ENCODE measurements around the gene SLC44A1.

SLC44A1 gene

DNA sequence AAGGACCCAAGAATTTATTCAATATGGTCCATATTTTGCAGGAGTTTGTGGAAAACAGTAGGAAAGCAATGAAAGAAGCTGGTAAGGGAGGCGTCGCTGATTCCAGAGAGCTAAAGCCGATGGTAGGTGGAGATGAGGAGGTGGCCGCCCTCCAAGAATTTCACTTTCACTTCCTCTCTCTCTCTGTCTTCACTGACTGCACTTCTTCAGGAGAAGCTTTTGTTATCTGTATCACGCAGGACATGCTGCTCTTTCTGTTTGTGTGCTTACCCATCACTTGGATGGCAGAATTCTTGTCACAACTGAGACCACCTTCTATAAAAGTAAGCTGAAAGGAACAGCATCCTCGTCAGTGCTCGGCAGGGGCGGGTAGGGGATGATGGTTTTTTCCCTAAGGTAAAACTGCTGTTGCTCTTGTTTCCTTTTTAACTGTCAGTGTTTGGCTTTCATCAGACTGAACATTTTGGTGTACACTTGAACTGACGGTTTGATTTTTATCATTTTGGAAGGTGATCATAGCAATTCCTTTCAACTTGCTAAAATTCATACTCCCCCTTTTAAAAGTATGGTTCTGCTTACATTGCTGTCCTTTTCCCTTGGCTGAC lies 141.0 kb downstream of the SLC44A1 start:
- peak overlapping the region; percentile 16 for H3K4me3 ChIP-seq (replicated peaks; ENCODE audit: low read depth, low read length)

DNA sequence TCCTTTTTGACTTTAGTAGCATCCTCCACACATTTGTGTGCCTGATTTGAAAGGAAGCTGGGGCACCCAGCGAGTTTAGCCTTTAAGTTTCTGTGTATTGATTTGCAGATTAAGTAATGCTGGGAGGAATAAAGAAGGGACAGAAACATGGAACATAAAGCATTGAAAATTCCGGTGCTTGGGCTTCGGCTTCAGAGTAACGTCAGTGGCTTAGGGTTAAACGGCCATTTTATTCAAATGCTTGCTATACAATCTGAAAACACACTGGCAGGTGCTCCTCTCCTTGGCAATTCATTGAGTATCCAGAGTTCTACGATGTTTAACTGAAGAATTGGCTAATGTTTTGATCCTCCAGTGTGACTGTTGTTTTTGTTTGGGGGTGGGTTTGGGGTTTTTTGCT lies 145.3 kb downstream of the SLC44A1 start:
- H3K4me3 ChIP-seq (replicated peaks; ENCODE audit: low read depth, low read length): no peak overlapping the region
- TF ChIP-seq, protein P1, sequence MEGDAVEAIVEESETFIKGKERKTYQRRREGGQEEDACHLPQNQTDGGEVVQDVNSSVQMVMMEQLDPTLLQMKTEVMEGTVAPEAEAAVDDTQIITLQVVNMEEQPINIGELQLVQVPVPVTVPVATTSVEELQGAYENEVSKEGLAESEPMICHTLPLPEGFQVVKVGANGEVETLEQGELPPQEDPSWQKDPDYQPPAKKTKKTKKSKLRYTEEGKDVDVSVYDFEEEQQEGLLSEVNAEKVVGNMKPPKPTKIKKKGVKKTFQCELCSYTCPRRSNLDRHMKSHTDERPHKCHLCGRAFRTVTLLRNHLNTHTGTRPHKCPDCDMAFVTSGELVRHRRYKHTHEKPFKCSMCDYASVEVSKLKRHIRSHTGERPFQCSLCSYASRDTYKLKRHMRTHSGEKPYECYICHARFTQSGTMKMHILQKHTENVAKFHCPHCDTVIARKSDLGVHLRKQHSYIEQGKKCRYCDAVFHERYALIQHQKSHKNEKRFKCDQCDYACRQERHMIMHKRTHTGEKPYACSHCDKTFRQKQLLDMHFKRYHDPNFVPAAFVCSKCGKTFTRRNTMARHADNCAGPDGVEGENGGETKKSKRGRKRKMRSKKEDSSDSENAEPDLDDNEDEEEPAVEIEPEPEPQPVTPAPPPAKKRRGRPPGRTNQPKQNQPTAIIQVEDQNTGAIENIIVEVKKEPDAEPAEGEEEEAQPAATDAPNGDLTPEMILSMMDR (IDR thresholded peaks at IDR 0.05; ENCODE audit: low read length, missing control alignments): no peak
- no peak for DNase-seq (ENCODE audit: low read depth)

More for the DNA sequence above, 141.0 kb downstream of the SLC44A1 start:
- peak; percentile 33 for DNase-seq (ENCODE audit: low read depth)
- TF ChIP-seq, protein P1 (IDR thresholded peaks at IDR 0.05; ENCODE audit: low read length, missing control alignments): no peak

DNA sequence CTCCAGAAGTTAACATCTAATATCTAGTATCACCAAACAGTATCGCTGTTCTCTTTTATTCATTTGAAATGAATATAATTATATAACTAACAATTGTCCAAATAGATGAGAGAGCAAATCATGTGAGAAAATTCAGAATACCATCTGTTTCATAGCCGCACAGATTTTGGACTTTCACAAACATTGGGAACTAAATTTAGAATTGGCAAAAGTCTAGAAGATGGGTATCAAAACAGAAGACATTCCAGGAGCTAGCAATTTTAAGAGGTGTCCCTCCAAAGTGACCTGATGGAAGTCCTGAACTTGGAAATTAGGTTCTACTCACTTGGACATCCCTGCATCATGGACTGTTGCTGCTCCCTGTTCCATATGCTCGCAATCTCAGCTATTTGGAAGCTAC lies 146.4 kb downstream of the SLC44A1 start:
- TF ChIP-seq, protein P1 (IDR thresholded peaks at IDR 0.05; ENCODE audit: low read length, missing control alignments): no peak
- H3K4me3 ChIP-seq (replicated peaks; ENCODE audit: low read depth, low read length): no peak overlapping the region
- DNase-seq (ENCODE audit: low read depth): no peak

DNA sequence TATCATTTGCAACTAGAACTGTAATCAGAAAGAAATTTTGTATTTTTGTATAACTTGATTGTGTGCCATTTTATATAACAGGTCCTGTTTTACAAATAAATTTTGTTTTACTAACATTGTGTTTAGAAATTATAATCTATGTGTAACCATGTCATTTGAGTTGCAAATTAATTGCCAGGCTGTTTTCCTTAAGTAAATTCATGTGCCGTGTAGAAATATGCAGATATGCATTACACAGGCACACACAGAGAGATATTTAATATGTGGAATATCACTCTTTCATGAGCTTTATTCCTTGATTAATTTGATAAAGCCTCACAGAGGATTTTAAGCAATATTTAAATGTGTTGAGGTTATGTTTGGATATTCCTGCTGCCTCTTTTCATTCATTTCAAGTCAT lies 146.8 kb downstream of the SLC44A1 start:
- TF ChIP-seq, protein P1 (IDR thresholded peaks at IDR 0.05; ENCODE audit: low read length, missing control alignments): no peak
- DNase-seq (ENCODE audit: low read depth): no peak
- no peak overlapping the region for H3K4me3 ChIP-seq (replicated peaks; ENCODE audit: low read depth, low read length)

DNA sequence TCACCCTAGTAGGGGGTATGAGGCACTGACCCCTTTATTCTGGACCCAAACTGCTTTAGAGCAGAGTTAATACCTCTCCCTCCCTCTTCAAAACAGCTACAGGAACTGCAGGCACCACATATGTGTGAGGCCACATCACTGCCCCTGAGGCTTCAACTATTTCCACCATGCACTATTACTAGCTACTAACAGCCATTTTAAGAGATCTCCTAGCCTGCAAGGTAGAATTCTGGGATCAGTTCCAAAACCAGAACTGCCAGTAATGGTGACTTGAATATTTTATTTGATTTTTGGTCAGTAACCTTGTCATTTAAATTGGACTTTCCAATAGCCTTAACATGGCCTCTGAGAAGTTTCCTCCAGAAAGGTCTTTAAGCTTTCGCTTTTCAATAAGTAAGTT lies 148.1 kb downstream of the SLC44A1 start:
- DNase-seq (ENCODE audit: low read depth): no peak
- no peak overlapping the region for H3K4me3 ChIP-seq (replicated peaks; ENCODE audit: low read depth, low read length)
- TF ChIP-seq, protein P1 (IDR thresholded peaks at IDR 0.05; ENCODE audit: low read length, missing control alignments): no peak

DNA sequence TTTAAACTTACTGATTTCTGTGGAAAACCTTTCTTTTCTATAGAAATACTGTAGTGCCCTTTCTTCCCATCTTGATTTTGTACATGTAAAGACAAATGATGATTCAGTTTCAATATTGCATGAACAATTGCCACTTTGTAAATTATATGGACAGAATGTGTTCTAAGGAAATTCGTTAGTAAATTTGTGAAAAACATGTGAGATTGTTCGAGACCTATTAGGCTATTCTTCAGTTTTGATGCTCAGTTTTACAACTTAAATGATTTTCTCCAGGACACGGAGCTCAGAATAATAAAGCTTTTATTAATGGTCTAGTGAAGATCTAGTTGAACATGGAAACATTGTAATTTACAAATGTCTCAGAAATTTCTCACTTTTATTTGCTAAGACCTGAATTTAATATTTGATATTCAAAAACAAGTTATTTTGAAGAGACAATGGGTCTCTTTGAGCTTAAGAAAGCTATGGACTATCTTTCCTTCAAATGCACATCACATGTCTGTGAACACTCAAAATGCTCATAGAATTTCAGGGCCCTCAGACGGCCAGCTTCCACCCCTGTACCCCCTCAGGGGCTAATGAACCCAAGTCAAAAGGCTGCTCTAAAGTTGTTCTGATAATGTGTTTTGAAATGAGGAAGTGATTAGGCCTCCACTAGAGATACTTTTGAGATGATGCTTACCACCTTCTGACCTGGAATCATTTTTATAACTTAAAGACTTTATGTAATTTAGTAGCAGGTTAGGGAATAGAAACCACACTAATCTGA lies 149.3 kb downstream of the SLC44A1 start:
- H3K4me3 ChIP-seq (replicated peaks; ENCODE audit: low read depth, low read length): no peak overlapping the region
- TF ChIP-seq, protein P1 (IDR thresholded peaks at IDR 0.05; ENCODE audit: low read length, missing control alignments): no peak
- DNase-seq (ENCODE audit: low read depth): no peak

All from fibroblast of pulmonary artery (primary cell).